MM.1S (cell line): Measurements from ENCODE around the gene OPRD1.

Experiments
- EZH2 ChIP-seq: fragments of 300-600 bp; sonication (generic); optimal IDR thresholded peaks from 2 replicates; pipeline ENCODE3; 2017; ENCODE audit warnings: low read depth, mild to moderate bottlenecking, antibody characterized with exemption, low read length, mixed read lengths
- EZH2phosphoT487 ChIP-seq: fragments of 300-600 bp; sonication (generic); IDR thresholded peaks from 2 replicates; pipeline ENCODE4 v1.6.1; 2018; ENCODE audit warnings: antibody characterized with exemption, low read length
- TF ChIP-seq, protein P1 (sequence below): fragments of 300-600 bp; sonication (generic); IDR thresholded peaks from 2 replicates; pipeline ENCODE4 v1.5.1; 2016; ENCODE audit warnings: antibody characterized with exemption, low read length, mixed read lengths

DNA sequence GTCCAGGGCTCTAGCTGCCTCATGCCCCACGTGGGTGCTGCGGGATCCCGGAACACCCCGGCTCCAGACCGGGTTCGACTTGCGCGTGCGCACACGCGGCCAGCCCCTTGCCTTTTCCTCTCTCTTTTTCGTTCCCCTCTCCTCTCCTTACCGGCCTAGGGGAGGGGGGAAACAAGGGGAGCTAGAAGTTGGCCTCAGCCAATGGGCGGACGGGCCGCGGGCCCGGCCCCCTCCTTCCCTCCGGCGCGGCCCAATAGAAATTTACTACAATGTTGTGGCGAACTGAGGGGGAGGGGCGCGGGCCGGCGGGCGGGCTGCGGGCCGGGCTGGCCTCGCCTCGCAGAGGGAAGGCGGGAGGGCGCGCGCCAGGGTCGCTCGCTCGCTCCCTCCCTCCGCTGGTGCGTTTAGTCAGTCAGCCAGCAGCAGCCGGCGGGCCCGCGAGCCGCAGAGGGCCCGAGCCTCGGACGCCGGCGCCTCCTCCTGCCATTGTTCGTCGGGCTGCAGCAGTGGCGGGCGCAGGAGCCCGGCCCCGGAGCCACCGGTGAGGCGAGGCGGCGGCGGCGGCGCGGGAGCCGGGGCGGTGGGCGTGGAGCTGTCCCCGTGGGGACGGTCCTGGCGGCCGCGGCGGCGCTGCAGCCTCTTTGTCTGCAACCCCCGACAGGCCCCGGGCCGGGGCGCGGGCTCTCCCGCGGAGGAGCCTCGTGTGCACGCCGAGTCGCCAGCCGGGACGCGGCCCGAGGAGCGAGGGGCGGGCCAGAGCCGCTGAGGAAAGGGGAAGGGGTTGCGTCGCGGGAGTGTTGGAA lies 102.5 kb downstream of the OPRD1 start, which contains the start of gene EPB41:
- TF ChIP-seq, protein P1, sequence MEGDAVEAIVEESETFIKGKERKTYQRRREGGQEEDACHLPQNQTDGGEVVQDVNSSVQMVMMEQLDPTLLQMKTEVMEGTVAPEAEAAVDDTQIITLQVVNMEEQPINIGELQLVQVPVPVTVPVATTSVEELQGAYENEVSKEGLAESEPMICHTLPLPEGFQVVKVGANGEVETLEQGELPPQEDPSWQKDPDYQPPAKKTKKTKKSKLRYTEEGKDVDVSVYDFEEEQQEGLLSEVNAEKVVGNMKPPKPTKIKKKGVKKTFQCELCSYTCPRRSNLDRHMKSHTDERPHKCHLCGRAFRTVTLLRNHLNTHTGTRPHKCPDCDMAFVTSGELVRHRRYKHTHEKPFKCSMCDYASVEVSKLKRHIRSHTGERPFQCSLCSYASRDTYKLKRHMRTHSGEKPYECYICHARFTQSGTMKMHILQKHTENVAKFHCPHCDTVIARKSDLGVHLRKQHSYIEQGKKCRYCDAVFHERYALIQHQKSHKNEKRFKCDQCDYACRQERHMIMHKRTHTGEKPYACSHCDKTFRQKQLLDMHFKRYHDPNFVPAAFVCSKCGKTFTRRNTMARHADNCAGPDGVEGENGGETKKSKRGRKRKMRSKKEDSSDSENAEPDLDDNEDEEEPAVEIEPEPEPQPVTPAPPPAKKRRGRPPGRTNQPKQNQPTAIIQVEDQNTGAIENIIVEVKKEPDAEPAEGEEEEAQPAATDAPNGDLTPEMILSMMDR, result no peak
- TF ChIP-seq EZH2, result no peak
- no peak for TF ChIP-seq EZH2phosphoT487
